OCI-LY3 (cell line): Measurements from ENCODE around the gene ZBED1.
A peak's percentile ranks its signal among the peaks of the same experiment; 100 is the strongest.
"Not testable (repeated sequence)": the region's sequence is repeated elsewhere in the genome, so short reads cannot be mapped to it uniquely, and the experiment has no call there.

Source experiments
- H2AFZ ChIP-seq: fragments of 200-600, 300-600 bp; shearing (Covaris generic); 2 replicates; pipeline ENCODE4 v1.6.0; 2014; ENCODE audit warnings: antibody characterized with exemption, low read depth, low read length
- H3K27ac ChIP-seq: fragments of 200-600, 300-600 bp; sonication (generic); 2 replicates; pipeline ENCODE4 v1.5.1; 2014; ENCODE audit warnings: mild to moderate bottlenecking, low read length, moderate library complexity, mixed read lengths
- H3K27me3 ChIP-seq: fragments of 200-600, 300-600 bp; sonication (generic); 2 replicates; pipeline ENCODE4 v1.6.1; 2014; ENCODE audit warnings: low read depth, low read length, mixed read lengths
- H3K36me3 ChIP-seq: fragments of 200-600, 300-600 bp; sonication (generic); replicated peaks from 2 replicates; pipeline ENCODE3; 2014; ENCODE audit warnings: low read depth, low read length, mixed read lengths
- H3K4me1 ChIP-seq: fragments of 300-600, 200-600 bp; sonication (generic); 2 replicates; pipeline ENCODE4 v1.6.1; 2014; ENCODE audit warnings: low read length, mixed read lengths
- H3K4me2 ChIP-seq: fragments of 200-600, 300-600 bp; sonication (generic); 2 replicates; pipeline ENCODE4 v1.6.1; 2014; ENCODE audit warnings: low read length, mixed read lengths
- H3K4me3 ChIP-seq: fragments of 300-600, 200-600 bp; sonication (generic); 2 replicates; pipeline ENCODE4 v1.5.1; 2014; ENCODE audit warnings: antibody characterized with exemption, mild to moderate bottlenecking, low read length, moderate library complexity
- H3K79me2 ChIP-seq: fragments of 300-600, 200-600 bp; shearing (Covaris generic); 2 replicates; pipeline ENCODE4 v1.6.1; 2014; ENCODE audit warnings: mild to moderate bottlenecking, low read length, mixed read lengths
- H3K9ac ChIP-seq: fragments of 300-600, 200-600 bp; shearing (Covaris generic); 2 replicates; pipeline ENCODE4 v1.6.0; 2014; ENCODE audit warnings: mild to moderate bottlenecking, low read length, moderate library complexity
- H3K9me3 ChIP-seq: fragments of 200-600, 300-600 bp; shearing (Covaris generic); 2 replicates; pipeline ENCODE4 v1.6.1; 2014; ENCODE audit warnings: low read length, mixed read lengths; ENCODE audit not compliant: insufficient read depth
- H4K20me1 ChIP-seq: fragments of 200-600, 300-600 bp; sonication (generic); 2 replicates; pipeline ENCODE4 v1.6.1; 2016; ENCODE audit warnings: low read length, mixed read lengths; ENCODE audit not compliant: insufficient read depth
- EZH2phosphoT487 ChIP-seq: fragments of 200-600 bp; shearing (Covaris generic); IDR thresholded peaks from 2 replicates; pipeline ENCODE4 v1.6.1; 2018; ENCODE audit warnings: antibody characterized with exemption, mixed run types, low read depth
- TF ChIP-seq, protein P1 (sequence below): fragments of 200-600, 300-600 bp; sonication (generic); IDR thresholded peaks from 2 replicates; pipeline ENCODE4 v1.5.1; 2014; ENCODE audit warnings: antibody characterized with exemption, low read length, low read depth

Gene ZBED1

DNA sequence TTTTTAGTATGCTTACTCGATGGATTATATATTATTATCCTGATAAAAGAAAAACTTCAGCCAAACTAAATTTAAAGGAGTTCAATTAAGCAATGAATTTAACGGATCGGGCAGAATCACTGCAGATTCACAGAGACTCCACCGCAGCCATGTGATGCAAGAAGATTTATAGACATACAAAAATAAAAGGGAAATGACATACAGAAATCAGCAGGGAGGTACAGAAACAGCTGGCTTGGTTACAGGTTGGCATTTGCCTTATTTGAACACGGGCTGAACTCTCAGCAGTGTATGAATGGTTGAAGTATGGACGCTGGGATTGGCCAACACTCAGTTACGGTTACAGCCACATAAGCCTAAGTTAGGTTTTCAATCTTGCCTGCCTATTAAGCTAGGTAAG is 35.4 kb upstream of the ZBED1 start:
- H3K9me3 ChIP-seq = no peaks in the 10 kb centered on the region
- H2AFZ ChIP-seq = no peak overlapping the region
- no peak overlapping the region for H3K4me3 ChIP-seq
- no peak for TF ChIP-seq EZH2phosphoT487
- TF ChIP-seq, protein P1, sequence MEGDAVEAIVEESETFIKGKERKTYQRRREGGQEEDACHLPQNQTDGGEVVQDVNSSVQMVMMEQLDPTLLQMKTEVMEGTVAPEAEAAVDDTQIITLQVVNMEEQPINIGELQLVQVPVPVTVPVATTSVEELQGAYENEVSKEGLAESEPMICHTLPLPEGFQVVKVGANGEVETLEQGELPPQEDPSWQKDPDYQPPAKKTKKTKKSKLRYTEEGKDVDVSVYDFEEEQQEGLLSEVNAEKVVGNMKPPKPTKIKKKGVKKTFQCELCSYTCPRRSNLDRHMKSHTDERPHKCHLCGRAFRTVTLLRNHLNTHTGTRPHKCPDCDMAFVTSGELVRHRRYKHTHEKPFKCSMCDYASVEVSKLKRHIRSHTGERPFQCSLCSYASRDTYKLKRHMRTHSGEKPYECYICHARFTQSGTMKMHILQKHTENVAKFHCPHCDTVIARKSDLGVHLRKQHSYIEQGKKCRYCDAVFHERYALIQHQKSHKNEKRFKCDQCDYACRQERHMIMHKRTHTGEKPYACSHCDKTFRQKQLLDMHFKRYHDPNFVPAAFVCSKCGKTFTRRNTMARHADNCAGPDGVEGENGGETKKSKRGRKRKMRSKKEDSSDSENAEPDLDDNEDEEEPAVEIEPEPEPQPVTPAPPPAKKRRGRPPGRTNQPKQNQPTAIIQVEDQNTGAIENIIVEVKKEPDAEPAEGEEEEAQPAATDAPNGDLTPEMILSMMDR = no peak
- no peaks in the 10 kb centered on the region for H3K79me2 ChIP-seq
- no peaks in the 10 kb centered on the region for H4K20me1 ChIP-seq
- H3K4me1 ChIP-seq = no peaks in the 10 kb centered on the region
- no peak overlapping the region for H3K4me2 ChIP-seq
- H3K36me3 ChIP-seq = no peaks in the 10 kb centered on the region
- H3K27me3 ChIP-seq = peaks cover 14% of the 10 kb centered on the region; the same call in 1 of the 2 replicates
- H3K9ac ChIP-seq = no peak overlapping the region
- no peak overlapping the region for H3K27ac ChIP-seq

DNA sequence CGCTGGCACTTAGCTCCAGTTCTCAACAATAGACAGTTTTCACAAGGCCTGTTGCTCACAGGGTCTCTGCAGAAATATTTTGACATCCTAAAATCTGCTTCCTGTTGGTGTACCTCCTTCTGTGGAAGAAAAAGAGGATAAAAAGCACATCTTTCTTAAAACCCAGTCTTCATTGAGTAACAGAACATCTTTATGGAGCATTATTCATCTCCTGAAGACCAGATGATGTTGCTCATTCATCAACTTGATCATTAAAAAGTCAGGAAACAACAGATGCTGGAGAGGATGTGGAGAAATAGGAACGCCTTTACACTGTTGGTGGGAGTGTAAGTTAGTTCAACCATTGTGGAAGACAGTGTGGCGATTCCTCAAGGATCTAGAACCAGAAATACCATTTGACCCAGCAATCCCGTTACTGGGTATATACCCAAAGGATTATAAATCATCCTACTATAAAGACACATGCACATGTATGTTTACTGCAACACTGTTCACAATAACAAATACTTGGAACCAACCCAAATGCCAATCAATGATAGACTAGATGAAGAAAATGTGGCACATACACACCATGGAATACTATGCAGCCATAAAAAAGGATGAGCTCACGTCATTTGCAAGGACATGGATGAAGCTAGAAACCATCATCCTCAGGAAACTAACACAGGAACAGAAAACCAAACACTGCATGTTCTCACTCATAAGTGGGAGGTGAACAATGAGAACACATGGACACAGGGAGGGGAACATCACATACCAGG is 33.7 kb upstream of the ZBED1 start:
- not testable (repeated sequence) for H3K9me3 ChIP-seq, H3K9ac ChIP-seq, H3K4me1 ChIP-seq, H2AFZ ChIP-seq, H4K20me1 ChIP-seq, H3K27ac ChIP-seq, H3K36me3 ChIP-seq, H3K4me3 ChIP-seq, H3K4me2 ChIP-seq, H3K79me2 ChIP-seq
- H3K27me3 ChIP-seq = peaks cover 12% of the 10 kb centered on the region; the same call in 1 of the 2 replicates

DNA sequence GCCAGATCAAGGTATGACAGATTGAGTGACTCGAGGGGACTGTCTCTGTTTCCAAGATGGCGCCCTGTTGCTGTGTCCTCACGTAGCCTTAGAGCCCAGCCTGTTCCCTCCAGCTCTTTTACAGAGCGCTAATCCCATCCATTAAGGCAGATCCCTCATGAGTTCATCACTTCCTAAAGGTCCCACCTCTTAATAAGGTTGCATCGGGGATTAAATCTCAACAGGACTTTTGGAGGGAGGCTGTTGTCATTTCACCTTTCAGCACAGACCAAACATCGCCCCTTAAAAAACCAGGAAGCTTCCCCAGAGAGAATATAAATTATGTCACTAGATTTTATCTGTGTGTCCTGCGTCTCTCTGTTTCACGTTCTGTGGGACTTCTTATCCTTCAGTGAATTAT is 32.6 kb upstream of the ZBED1 start:
- no peak overlapping the region for H3K27ac ChIP-seq
- no peak overlapping the region for H3K9ac ChIP-seq
- no peak for TF ChIP-seq EZH2phosphoT487
- TF ChIP-seq, protein P1 = no peak
- H3K9me3 ChIP-seq = peaks cover 5% of the 10 kb centered on the region; the same call in 1 of the 2 replicates
- peaks cover 4% of the 10 kb centered on the region for H3K36me3 ChIP-seq
- H2AFZ ChIP-seq = no peak overlapping the region
- H3K79me2 ChIP-seq = no peaks in the 10 kb centered on the region
- H3K4me3 ChIP-seq = no peak overlapping the region
- no peak overlapping the region for H3K4me2 ChIP-seq
- H3K4me1 ChIP-seq = no peaks in the 10 kb centered on the region
- no peaks in the 10 kb centered on the region for H4K20me1 ChIP-seq
- H3K27me3 ChIP-seq = 0 out of 2 replicates have a peak, but pooled peaks cover 7% of the 10 kb centered on the region

DNA sequence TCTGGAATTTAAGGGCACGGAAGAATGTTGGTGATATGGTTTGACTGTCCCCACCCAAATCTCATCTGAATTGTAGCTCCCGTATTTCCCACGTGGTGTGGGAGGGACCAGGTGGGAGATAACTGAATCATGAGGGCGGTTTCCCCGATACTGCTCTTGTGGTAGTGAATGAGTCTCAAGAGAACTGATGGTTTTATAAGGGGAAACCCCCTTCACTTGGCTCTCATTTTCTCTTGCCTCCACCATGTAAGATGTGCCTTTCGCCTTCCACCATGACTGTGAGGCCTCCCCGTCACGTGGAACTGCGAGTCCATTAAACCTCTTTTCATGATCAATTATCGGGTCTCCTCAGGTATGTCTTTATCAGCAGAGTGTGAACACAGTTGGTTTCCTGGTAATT is 25.6 kb upstream of the ZBED1 start:
- Histone ChIP-seq H3K36me3 (peaks cover 36% of the 10 kb centered on the region), H3K4me1 (peaks cover 27% of the 10 kb centered on the region), H2AFZ (peak overlapping the region; percentile 48; the same call in 1 of the 2 replicates), H3K4me3 (no peak overlapping the region), H3K4me2 (peak overlapping the region; percentile 13; the same call in 1 of the 2 replicates), H3K9ac (no peak overlapping the region), H3K9me3 (peaks cover 48% of the 10 kb centered on the region), H3K79me2 (no peaks in the 10 kb centered on the region), H3K27ac (peak overlapping the region; percentile 72), H3K27me3 (no peaks in the 10 kb centered on the region), H4K20me1 (no peaks in the 10 kb centered on the region)
- no peak for TF ChIP-seq EZH2phosphoT487
- TF ChIP-seq, protein P1 = no peak
